HG02798 (cell line): Measurements from ENCODE around the gene CASP4.
"Not testable (repeated sequence)": the region's sequence is repeated elsewhere in the genome, so short reads cannot be mapped to it uniquely, and the experiment has no call there.

Experiments
- ATAC-seq: cut with Tn5 transposase; IDR thresholded peaks from one replicate; pipeline ENCODE4 v1.9.1; 2021; ENCODE audit warnings: mild to moderate bottlenecking; ENCODE audit not compliant: unreplicated experiment, poor library complexity

The CASP4 gene

DNA sequence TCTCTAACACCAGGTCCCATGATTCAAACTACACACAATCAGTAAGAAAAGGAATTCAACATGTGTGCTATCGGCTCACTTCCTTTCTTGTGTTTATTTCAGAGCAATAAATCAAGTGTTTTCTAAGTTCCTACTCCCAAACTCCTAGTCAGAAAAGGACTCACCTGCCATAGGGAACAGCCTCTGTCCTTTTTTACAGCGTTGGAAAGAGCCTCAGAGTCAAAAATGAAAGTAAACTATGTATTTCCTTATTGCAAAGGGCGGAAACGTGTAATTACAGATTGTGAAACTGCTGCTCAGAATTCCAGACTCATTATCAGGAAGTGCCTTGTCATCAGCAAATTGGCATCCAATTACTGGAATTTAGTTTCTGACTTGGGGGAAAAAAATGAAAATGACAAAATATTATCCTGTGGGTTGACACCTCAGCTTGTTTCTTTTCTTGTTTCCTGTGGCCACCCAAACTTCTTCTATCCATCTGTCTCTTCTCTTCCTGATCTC lies at the start of gene CASP4:
Gene CASP4 (minus strand): TSS at position 220 of the 501 bp plus-strand sequence. CDS start 49 bp downstream, at position 171.
- ATAC-seq = peak; percentile 89

- no peak for ATAC-seq
Observed at GRCh38 chr11:105007463-105007862, 39.1 kb upstream of the CASP4 start.

GRCh38 chr11:105005451-105005845 lies 37.1 kb upstream of the CASP4 start:
- ATAC-seq = no peak

- ATAC-seq = no peak
Observed at GRCh38 chr11:105004021-105004420, 35.6 kb upstream of the CASP4 start.

- no peak for ATAC-seq
Observed at GRCh38 chr11:105003151-105003550, 34.8 kb upstream of the CASP4 start.

DNA sequence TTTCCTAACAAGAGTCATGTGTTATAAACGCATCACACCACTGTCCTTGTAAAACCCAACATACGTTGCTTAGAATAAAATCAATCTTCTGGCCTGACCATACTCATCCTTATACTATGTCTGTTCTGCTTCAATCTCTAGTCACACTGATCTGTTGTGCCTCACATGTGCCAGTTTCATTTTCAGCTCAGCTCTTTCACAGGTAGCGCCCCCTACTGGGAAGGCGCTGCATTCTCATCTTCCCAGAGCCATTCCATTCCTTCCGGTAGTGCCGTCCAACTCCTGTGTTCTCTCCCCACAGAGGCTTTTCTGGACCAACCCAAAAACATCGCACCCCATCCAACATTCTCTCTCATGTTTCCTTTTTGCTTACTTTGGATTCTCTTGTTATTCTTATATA lies 32.4 kb upstream of the CASP4 start:
- peak; percentile 92 for ATAC-seq

DNA sequence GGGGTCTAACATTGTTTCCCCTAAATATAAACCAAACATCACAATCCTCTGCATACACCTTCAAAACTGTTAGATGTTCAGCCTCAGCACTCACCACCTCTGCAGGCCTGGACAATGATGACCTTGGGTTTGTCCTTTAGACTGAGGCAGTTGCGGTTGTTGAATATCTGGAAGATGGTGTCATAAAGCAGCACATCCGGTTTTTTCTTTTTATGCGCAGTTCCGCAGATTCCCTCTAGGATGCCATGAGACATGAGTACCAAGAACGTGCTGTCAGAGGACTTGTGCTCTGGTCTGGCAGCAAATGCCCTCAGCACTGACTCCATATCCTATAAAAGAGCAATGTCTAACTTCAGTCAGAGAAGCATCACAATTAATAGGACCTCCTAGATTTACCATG lies 31.8 kb upstream of the CASP4 start:
- ATAC-seq = no peak

DNA sequence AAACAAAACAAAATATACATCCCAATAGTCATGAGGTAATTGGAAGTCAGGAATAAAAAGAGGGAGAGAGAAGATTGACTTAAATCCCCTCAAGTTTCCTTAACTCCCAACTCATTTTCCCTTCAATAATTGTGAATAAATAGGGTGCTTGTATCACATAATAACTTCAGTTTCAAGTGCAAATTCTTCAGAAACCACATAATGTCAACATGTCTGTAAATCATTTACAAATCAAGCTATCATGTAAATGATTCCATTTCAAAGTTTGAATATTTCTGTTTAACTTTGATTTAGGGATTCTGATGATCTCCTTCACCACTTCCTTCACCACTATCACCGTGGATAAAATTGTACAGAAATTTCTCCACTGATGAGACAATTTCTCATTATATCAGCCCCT lies 31.3 kb upstream of the CASP4 start:
- ATAC-seq = no peak

- no peak for ATAC-seq
Observed at GRCh38 chr11:104997288-104997687, 28.9 kb upstream of the CASP4 start.

GRCh38 chr11:104995001-104995408 lies 26.6 kb upstream of the CASP4 start:
- ATAC-seq = no peak

- ATAC-seq = no peak
Observed at GRCh38 chr11:104992781-104993180, 24.4 kb upstream of the CASP4 start.

DNA sequence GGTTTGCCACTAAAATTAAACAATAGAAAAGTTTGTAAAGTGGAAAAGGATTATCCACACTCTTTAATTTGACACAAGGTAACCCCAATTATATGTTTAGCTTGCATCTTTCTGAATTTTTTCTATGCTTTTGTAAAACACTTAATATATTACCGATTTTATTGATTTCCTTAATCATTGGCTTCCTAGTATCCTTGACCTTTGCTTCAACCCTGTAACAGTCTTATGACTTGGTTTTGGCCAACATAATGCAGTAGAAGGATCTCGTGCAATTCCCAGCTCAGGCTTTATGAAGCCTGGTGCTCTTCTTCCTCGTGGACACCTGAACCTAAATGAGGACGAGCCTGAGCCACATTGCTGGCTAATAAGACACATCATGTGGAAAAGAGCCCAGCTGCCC lies 23.6 kb upstream of the CASP4 start:
- ATAC-seq = no peak

- no peak for ATAC-seq
Observed at GRCh38 chr11:104984808-104985207, 16.4 kb upstream of the CASP4 start.

- no peak for ATAC-seq
Observed at GRCh38 chr11:104979839-104980238, 11.5 kb upstream of the CASP4 start.

DNA sequence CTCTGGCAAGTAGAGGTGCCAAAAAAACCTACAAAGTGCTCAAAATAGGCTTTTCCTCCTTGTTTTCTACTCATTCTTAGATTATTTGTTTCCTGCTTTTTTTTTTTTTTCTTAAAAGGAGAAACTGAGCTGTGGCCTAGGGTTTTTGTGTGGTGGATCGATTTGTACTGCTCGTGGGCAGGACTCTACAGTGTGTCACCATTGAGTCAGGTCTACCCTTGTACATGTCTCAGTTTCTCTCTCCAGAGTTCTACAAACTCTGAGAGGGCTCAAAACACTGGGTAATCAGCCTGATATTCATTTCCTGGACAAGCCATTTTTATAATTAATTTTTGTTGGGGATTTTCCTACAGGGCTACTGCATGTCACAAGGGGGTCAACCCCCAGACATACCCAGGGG lies 5.2 kb upstream of the CASP4 start:
- no peak for ATAC-seq

- ATAC-seq = not testable (repeated sequence)
Observed at GRCh38 chr11:104972924-104973323, 4.5 kb upstream of the CASP4 start.

GRCh38 chr11:104970756-104971155 lies 2.4 kb upstream of the CASP4 start:
- ATAC-seq = no peak

- ATAC-seq = no peak
Observed at GRCh38 chr11:104968856-104969776, 742 bp upstream of the CASP4 start.

DNA sequence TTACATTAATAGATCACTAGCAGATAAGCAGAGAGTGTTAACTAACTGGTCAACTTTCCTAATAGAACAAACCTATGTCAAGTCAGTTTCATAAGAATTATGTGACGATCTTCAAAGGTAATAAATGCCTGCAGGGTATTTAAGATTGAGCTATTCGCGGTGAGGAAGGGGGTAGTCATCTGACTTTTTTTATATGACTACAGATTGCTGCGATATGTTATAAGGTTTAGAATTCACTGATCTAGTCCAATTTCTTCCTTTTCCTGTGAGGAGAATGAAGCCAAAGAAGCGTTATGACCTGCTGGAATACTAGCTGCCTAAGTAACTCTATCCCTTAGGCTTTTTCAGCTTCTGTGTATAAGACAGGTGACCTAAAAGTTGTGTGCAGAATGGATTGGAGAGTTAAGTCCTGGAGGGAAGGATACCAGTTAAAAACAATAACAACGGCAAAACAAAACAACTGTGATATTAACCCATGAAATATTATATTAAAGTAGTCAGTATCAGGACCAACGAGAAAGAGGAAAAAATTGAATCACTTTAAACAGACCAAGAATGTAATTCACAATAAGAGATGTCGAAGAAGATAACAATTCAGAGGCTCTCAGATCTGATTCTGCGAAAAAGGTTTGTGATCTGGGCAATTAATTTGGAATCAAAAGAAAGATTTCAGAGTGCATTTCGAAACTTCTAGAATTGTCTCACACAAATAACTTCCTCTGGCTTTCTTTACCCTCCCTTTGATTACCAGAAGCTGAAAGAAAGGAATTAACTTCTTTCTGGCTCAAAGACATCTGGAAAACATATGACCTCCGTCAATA lies 630 bp downstream of the CASP4 start:
- peak; percentile 23 for ATAC-seq

DNA sequence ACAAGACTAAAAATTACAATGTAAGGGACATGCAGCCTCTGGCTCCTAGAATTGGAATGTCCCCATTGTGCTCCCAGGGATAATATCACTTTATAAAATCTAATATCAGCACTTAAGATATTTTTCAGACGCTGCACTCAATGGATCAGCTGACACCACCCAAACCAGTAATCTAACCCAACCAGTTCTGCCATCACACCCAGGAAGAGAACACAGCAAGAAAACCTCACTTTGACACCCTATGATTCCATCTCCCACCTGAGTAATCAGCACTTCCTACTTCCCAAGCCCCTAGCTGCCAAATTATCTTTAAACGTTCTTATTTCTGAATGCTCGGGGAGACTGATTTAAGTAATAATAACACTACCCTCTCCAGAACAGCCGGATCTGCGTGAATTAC lies 2.6 kb downstream of the CASP4 start:
- no peak for ATAC-seq

GRCh38 chr11:104964247-104964646 lies 4.1 kb downstream of the CASP4 start:
- ATAC-seq = no peak
